Measurements from ENCODE around the gene PADI2.

The PADI2 gene

GRCh38 chr1:17080880-17081279, 38.4 kb downstream of the PADI2 start:
- Histone ChIP-seq H3K27ac (ENCODE audit: low read length, poor library complexity, severe bottlenecking) (no peak overlapping the region), H3K27me3 (ENCODE audit: control insufficient read depth in 1 of 2, insufficient read depth in 1 of 2, low read length in 2 of 2) (peaks cover 0 to 41% of the 10 kb centered on the region in 2 experiments), H4K8ac (ENCODE audit: low read length) (no peak overlapping the region), H3K4ac (ENCODE audit: low read depth in 1 of 2, low read length in 2 of 2) (no peak overlapping the region), H3K4me2 (ENCODE audit: low read length, poor library complexity, severe bottlenecking) (no peak overlapping the region), H3K18ac (ENCODE audit: low read depth in 1 of 2, low read length in 2 of 2) (no peak overlapping the region), H3K9me3 (ENCODE audit: control insufficient read depth, low read length) (peaks cover 3% of the 10 kb centered on the region), H4K91ac (ENCODE audit: low read length) (no peak overlapping the region), H2AK5ac (ENCODE audit: low read length, severe bottlenecking) (no peak overlapping the region), H2BK120ac (ENCODE audit: low read depth, low read length) (no peak overlapping the region), H3K4me1 (ENCODE audit: control insufficient read depth, insufficient read depth, low read depth, low read length) (no peaks in the 10 kb centered on the region), H2BK12ac (ENCODE audit: low read length in 2 of 2) (no peak overlapping the region), H3K23ac (ENCODE audit: low read length in 2 of 2) (no peak overlapping the region), H2BK5ac (ENCODE audit: low read depth, low read length, poor library complexity, severe bottlenecking) (no peak overlapping the region), H2AFZ (ENCODE audit: low read depth, low read length) (no peak overlapping the region), H3K36me3 (ENCODE audit: control insufficient read depth in 1 of 2, insufficient read depth in 2 of 2, low read depth in 1 of 2, low read length in 2 of 2) (peaks cover 0 to 54% of the 10 kb centered on the region in 2 experiments), H3K9ac (ENCODE audit: low read length) (no peak overlapping the region), H3K79me1 (replicated peaks; ENCODE audit: low read length, poor library complexity, severe bottlenecking) (no peaks in the 10 kb centered on the region), H2BK15ac (ENCODE audit: low read depth, poor library complexity, severe bottlenecking) (no peak overlapping the region), H3K4me3 (ENCODE audit: insufficient read depth in 1 of 2, low read depth in 1 of 2, low read length in 2 of 2) (no peak overlapping the region), H3K14ac (ENCODE audit: low read length in 2 of 2) (no peak overlapping the region)
- no peak for DNase-seq
- 73% methylated on average over 4 of the region's 4 CpGs for WGBS

DNA sequence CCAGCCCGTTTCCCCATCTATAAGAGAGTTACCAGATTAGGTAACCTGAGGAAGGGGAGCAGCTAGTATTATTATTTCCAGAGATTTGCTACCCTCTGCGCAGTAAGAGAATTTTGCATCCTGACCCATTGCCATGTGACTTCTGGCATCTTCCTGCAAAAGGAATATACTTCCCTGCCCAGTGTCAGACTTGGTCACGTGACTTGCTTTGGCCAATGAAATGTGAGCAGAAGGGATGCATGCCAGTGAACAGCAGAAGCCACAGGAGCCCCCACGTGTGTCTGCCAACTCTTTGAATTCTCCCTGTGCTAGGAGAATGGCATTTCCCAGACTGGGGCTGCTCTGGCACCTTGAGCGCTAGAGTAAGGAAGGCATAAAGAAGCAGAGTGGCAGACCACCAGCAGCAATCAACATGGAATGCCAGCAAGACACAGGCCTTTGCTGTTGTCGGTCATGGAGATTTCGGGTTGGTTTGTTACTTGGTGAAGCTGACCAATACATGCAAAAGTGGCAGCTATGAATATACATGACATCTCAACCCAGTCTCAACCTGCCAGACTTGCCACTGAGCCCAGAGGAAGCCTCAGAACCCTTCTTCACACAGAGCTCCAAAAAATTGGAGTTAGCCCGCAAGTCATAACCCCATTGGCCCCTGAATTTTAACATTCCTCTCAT, 39.0 kb downstream of the PADI2 start:
- H3K79me1 ChIP-seq (replicated peaks; ENCODE audit: low read length, poor library complexity, severe bottlenecking) = no peaks in the 10 kb centered on the region
- no peak overlapping the region for H2BK12ac ChIP-seq (ENCODE audit: low read length in 2 of 2)
- 91% methylated on average over 7 of the region's 8 CpGs for WGBS
- no peak overlapping the region for H2BK15ac ChIP-seq (ENCODE audit: low read depth, poor library complexity, severe bottlenecking)
- H4K91ac ChIP-seq (ENCODE audit: low read length) = no peak overlapping the region
- no peak overlapping the region for H3K18ac ChIP-seq (ENCODE audit: low read depth in 1 of 2, low read length in 2 of 2)
- no peak overlapping the region for H3K23ac ChIP-seq (ENCODE audit: low read length in 2 of 2)
- no peak overlapping the region for H2AFZ ChIP-seq (ENCODE audit: low read depth, low read length)
- H3K9me3 ChIP-seq (ENCODE audit: control insufficient read depth, low read length) = peaks cover 3% of the 10 kb centered on the region
- H3K14ac ChIP-seq (ENCODE audit: low read length in 2 of 2) = no peak overlapping the region
- H4K8ac ChIP-seq (ENCODE audit: low read length) = no peak overlapping the region
- H2AK5ac ChIP-seq (ENCODE audit: low read length, severe bottlenecking) = no peak overlapping the region
- H2BK5ac ChIP-seq (ENCODE audit: low read depth, low read length, poor library complexity, severe bottlenecking) = no peak overlapping the region
- no peaks in the 10 kb centered on the region for H3K4me1 ChIP-seq (ENCODE audit: control insufficient read depth, insufficient read depth, low read depth, low read length)
- no peak overlapping the region for H3K4me3 ChIP-seq (ENCODE audit: insufficient read depth in 1 of 2, low read depth in 1 of 2, low read length in 2 of 2)
- H2BK120ac ChIP-seq (ENCODE audit: low read depth, low read length) = no peak overlapping the region
- peaks cover 0 to 59% of the 10 kb centered on the region in 2 experiments for H3K36me3 ChIP-seq (ENCODE audit: control insufficient read depth in 1 of 2, insufficient read depth in 2 of 2, low read depth in 1 of 2, low read length in 2 of 2)
- peaks cover 0 to 34% of the 10 kb centered on the region in 2 experiments for H3K27me3 ChIP-seq (ENCODE audit: control insufficient read depth in 1 of 2, insufficient read depth in 1 of 2, low read length in 2 of 2)
- H3K9ac ChIP-seq (ENCODE audit: low read length) = no peak overlapping the region
- no peak overlapping the region for H3K4ac ChIP-seq (ENCODE audit: low read depth in 1 of 2, low read length in 2 of 2)
- no peak overlapping the region for H3K27ac ChIP-seq (ENCODE audit: low read length, poor library complexity, severe bottlenecking)
- no peak for DNase-seq
- H3K4me2 ChIP-seq (ENCODE audit: low read length, poor library complexity, severe bottlenecking) = no peak overlapping the region

DNA sequence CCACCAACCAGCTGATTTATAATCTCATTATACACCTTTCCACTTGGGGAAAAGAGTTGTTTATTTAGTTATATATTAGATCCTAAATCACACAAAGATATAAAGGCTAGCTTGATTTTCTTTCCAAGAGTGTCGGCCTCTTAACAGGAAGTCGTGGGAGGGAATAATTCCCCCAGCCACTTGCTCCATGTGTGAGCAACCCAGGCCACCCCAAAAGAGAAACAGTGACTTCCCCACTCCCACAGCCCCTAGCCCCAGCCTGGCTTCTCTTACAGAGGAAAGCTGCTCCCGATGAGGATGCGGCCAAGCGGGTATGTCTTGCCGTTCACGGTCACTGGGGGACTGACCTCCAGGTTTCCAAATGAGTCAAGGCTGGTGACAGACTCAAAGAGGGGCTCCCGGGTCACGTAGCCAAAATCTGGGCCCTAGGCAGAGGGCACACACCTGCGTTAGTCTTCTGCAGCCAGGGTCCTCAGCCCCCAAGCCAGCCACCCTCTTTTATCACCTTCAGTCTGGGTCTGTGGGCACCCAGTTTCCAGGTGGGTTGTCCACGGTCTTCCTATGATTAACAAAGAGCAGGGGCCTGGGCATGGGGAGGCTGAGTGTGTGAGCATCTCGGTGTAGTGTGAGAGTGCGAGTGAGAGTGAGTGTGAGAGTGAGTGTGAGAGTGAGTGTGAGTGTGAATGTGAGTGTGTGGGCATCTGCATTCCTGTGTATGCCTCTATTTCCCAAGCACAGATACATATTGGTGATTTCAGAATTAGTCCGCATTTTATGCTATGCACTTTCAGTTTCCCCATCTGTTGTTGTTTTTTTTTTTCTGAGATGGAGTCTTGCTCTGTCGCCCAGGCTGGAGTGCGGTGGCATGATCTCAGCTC, 40.0 kb downstream of the PADI2 start:
- no peak overlapping the region for H2BK15ac ChIP-seq (ENCODE audit: low read depth, poor library complexity, severe bottlenecking)
- H2AK5ac ChIP-seq (ENCODE audit: low read length, severe bottlenecking) = no peak overlapping the region
- DNase-seq = no peak
- H3K79me1 ChIP-seq (replicated peaks; ENCODE audit: low read length, poor library complexity, severe bottlenecking) = no peaks in the 10 kb centered on the region
- H3K4ac ChIP-seq (ENCODE audit: low read depth in 1 of 2, low read length in 2 of 2) = no peak overlapping the region
- no peak overlapping the region for H4K91ac ChIP-seq (ENCODE audit: low read length)
- no peak overlapping the region for H3K14ac ChIP-seq (ENCODE audit: low read length in 2 of 2)
- H3K18ac ChIP-seq (ENCODE audit: low read depth in 1 of 2, low read length in 2 of 2) = no peak overlapping the region
- no peak overlapping the region for H3K4me3 ChIP-seq (ENCODE audit: insufficient read depth in 1 of 2, low read depth in 1 of 2, low read length in 2 of 2)
- no peak overlapping the region for H4K8ac ChIP-seq (ENCODE audit: low read length)
- H3K4me2 ChIP-seq (ENCODE audit: low read length, poor library complexity, severe bottlenecking) = no peak overlapping the region
- H3K36me3 ChIP-seq (ENCODE audit: control insufficient read depth in 1 of 2, insufficient read depth in 2 of 2, low read depth in 1 of 2, low read length in 2 of 2) = peaks cover 0 to 59% of the 10 kb centered on the region in 2 experiments
- no peak overlapping the region for H3K27ac ChIP-seq (ENCODE audit: low read length, poor library complexity, severe bottlenecking)
- H2AFZ ChIP-seq (ENCODE audit: low read depth, low read length) = no peak overlapping the region
- H3K27me3 ChIP-seq (ENCODE audit: control insufficient read depth in 1 of 2, insufficient read depth in 1 of 2, low read length in 2 of 2) = peaks cover 0 to 32% of the 10 kb centered on the region in 2 experiments
- H2BK120ac ChIP-seq (ENCODE audit: low read depth, low read length) = no peak overlapping the region
- H3K23ac ChIP-seq (ENCODE audit: low read length in 2 of 2) = no peak overlapping the region
- H3K4me1 ChIP-seq (ENCODE audit: control insufficient read depth, insufficient read depth, low read depth, low read length) = no peaks in the 10 kb centered on the region
- no peak overlapping the region for H3K9ac ChIP-seq (ENCODE audit: low read length)
- H3K9me3 ChIP-seq (ENCODE audit: control insufficient read depth, low read length) = peaks cover 3% of the 10 kb centered on the region
- no peak overlapping the region for H2BK5ac ChIP-seq (ENCODE audit: low read depth, low read length, poor library complexity, severe bottlenecking)
- WGBS = 84% methylated on average over 16 of the region's 16 CpGs
- H2BK12ac ChIP-seq (ENCODE audit: low read length in 2 of 2) = no peak overlapping the region

All from mesenchymal stem cell (in vitro differentiated cells and primary cell).